Naive B cell (primary cell): ENCODE results near the gene GBF1. TPM values are rescaled to one million over a fixed set of nuclear protein-coding genes. Genes with fewer than 3 reads are reported as not detected.

ENCODE experiments used
- ATAC-seq, 2 donors: fragments of 150-1000 bp; cut with Tn5 transposase; 2 replicates each; pipeline ENCODE4 v1.10.0; 2021; ENCODE audit warnings: low read depth in 2 of 2, mild to moderate bottlenecking in 2 of 2, moderate library complexity in 2 of 2
- DNase-seq: peaks from one replicate; pipeline ENCODE4 v3.0.0; 2022
- H3K27ac Mint-ChIP-seq, 6 donors: one replicate each; pipeline ENCODE4 v1.8.0; 2020 to 2022; ENCODE audit warnings: mild to moderate bottlenecking in 6 of 6, mixed read lengths in 6 of 6, moderate library complexity in 5 of 6, inconsistent platforms in 2 of 6
- H3K27me3 Mint-ChIP-seq, 3 donors: one replicate each; pipeline ENCODE4 v1.8.0; 2021 to 2022; ENCODE audit warnings: mixed read lengths in 3 of 3, mild to moderate bottlenecking in 1 of 3
- H3K36me3 Mint-ChIP-seq, 2 donors: one replicate each; pipeline ENCODE4 v1.8.0; 2020 to 2022; ENCODE audit warnings: mixed read lengths in 2 of 2, inconsistent platforms in 1 of 2, mild to moderate bottlenecking in 1 of 2
- H3K4me1 Mint-ChIP-seq, 3 donors: one replicate each; pipeline ENCODE4 v1.8.0; 2020 to 2022; ENCODE audit warnings: mixed read lengths in 3 of 3, inconsistent platforms in 1 of 3, mild to moderate bottlenecking in 1 of 3, moderate library complexity in 1 of 3
- H3K4me3 Mint-ChIP-seq, 8 donors: one replicate each; pipeline ENCODE4 v1.8.0; 2020 to 2022; ENCODE audit warnings: mild to moderate bottlenecking in 8 of 8, mixed read lengths in 8 of 8, moderate library complexity in 8 of 8, inconsistent platforms in 2 of 8
- H3K9me3 Mint-ChIP-seq, 7 donors: one replicate each; pipeline ENCODE4 v1.8.0; 2020 to 2022; ENCODE audit warnings: mixed read lengths in 7 of 7, mild to moderate bottlenecking in 5 of 7, inconsistent platforms in 2 of 7, moderate library complexity in 1 of 7
- polyA plus RNA-seq, 6 donors: library from polyadenylated mRNA; unstranded; fragments of 300-500 nt; fragmentation: Illumina TruSeq; gene quantifications; one replicate each; pipeline ENCODE4 v1.2.3, GENCODE V29; 2021; ENCODE audit warnings: low read depth in 6 of 6

The GBF1 gene
- polyA plus RNA-seq, 6 donors from 2014 or later: 3.9 to 14.8 (median 6.2) TPM

GRCh38 chr10:102400076-102400475 is 154.7 kb downstream of the GBF1 start:
- Mint-ChIP-seq H3K9me3 (no peaks in the 10 kb centered on the region), H3K27ac (peak overlapping the region in 4 of 6 donors; percentile 38 to 100 (median 92)), H3K4me1 (peaks cover 35 to 51% (median 48%) of the 10 kb centered on the region in 3 donors), H3K27me3 (no peaks in the 10 kb centered on the region), H3K36me3 (peaks cover 0 to 8% of the 10 kb centered on the region in 2 donors), H3K4me3 (peak overlapping the region in 7 of 8 donors; percentile 15 to 99 (median 64))
- no peak for DNase-seq
- ATAC-seq: no peak

GRCh38 chr10:102400598-102401341 is 155.4 kb downstream of the GBF1 start:
- DNase-seq (no peak), ATAC-seq (no peak)
- Mint-ChIP-seq H3K4me3 (peak overlapping the region in 2 of 8 donors; percentile 30 to 51), H3K27me3 (no peaks in the 10 kb centered on the region), H3K36me3 (peaks cover 0 to 8% of the 10 kb centered on the region in 2 donors), H3K4me1 (peaks cover 38 to 53% (median 51%) of the 10 kb centered on the region in 3 donors), H3K9me3 (no peaks in the 10 kb centered on the region), H3K27ac (peak overlapping the region in 3 of 6 donors; percentile 4 to 100 (median 88))

GRCh38 chr10:102401342-102401654 is 156.0 kb downstream of the GBF1 start:
- ATAC-seq: no peak
- Mint-ChIP-seq H3K4me1 (peaks cover 37 to 52% (median 46%) of the 10 kb centered on the region in 3 donors), H3K9me3 (no peaks in the 10 kb centered on the region), H3K36me3 (peaks cover 0 to 8% of the 10 kb centered on the region in 2 donors), H3K4me3 (peak overlapping the region in 2 of 8 donors; percentile 4 to 30), H3K27me3 (no peaks in the 10 kb centered on the region), H3K27ac (peak overlapping the region in 2 of 6 donors; percentile 73 to 100)
- DNase-seq: no peak

- peaks cover 0 to 3% (median 1%) of the 10 kb centered on the region in 3 donors for H3K27me3 Mint-ChIP-seq
- peak overlapping the region in 3 of 8 donors; percentile 4 to 30 (median 25) for H3K4me3 Mint-ChIP-seq
- H3K27ac Mint-ChIP-seq: peak overlapping the region in 3 of 6 donors; percentile 47 to 100 (median 73)
- peaks cover 35 to 51% (median 40%) of the 10 kb centered on the region in 3 donors for H3K4me1 Mint-ChIP-seq
- H3K9me3 Mint-ChIP-seq: no peaks in the 10 kb centered on the region
- H3K36me3 Mint-ChIP-seq: peaks cover 0 to 8% of the 10 kb centered on the region in 2 donors
- ATAC-seq: no peak
- no peak for DNase-seq
Observed at GRCh38 chr10:102401735-102402511, 156.6 kb downstream of the GBF1 start.

- ATAC-seq: no peak
- no peak for DNase-seq
- H3K36me3 Mint-ChIP-seq: peaks cover 0 to 8% of the 10 kb centered on the region in 2 donors
- peaks cover 33 to 50% (median 36%) of the 10 kb centered on the region in 3 donors for H3K4me1 Mint-ChIP-seq
- no peaks in the 10 kb centered on the region for H3K9me3 Mint-ChIP-seq
- no peak overlapping the region for H3K4me3 Mint-ChIP-seq
- H3K27ac Mint-ChIP-seq: peak overlapping the region in 2 of 6 donors; percentile 47 to 100
- peaks cover 1 to 9% (median 7%) of the 10 kb centered on the region in 3 donors for H3K27me3 Mint-ChIP-seq
Observed at GRCh38 chr10:102402512-102402896, 157.2 kb downstream of the GBF1 start.

- DNase-seq: no peak
- H3K4me3 Mint-ChIP-seq: peak overlapping the region in 1 of 8 donors; percentile 49
- H3K9me3 Mint-ChIP-seq: no peaks in the 10 kb centered on the region
- no peak overlapping the region for H3K27ac Mint-ChIP-seq
- peaks cover 31 to 47% (median 32%) of the 10 kb centered on the region in 3 donors for H3K4me1 Mint-ChIP-seq
- peaks cover 0 to 5% of the 10 kb centered on the region in 2 donors for H3K36me3 Mint-ChIP-seq
- ATAC-seq: no peak
- peaks cover 7 to 15% (median 13%) of the 10 kb centered on the region in 3 donors for H3K27me3 Mint-ChIP-seq
Observed at GRCh38 chr10:102403115-102403514, 157.8 kb downstream of the GBF1 start.

GRCh38 chr10:102404361-102405107 is 159.2 kb downstream of the GBF1 start:
- DNase-seq: no peak
- H3K27me3 Mint-ChIP-seq: peaks cover 18 to 23% (median 22%) of the 10 kb centered on the region in 3 donors
- peak overlapping the region in 3 of 6 donors; percentile 76 to 89 (median 76) for H3K27ac Mint-ChIP-seq
- peaks cover 0 to 2% (median 0%) of the 10 kb centered on the region in 7 donors for H3K9me3 Mint-ChIP-seq
- peaks cover 0 to 3% of the 10 kb centered on the region in 2 donors for H3K36me3 Mint-ChIP-seq
- ATAC-seq: no peak
- H3K4me1 Mint-ChIP-seq: peaks cover 27 to 44% (median 29%) of the 10 kb centered on the region in 3 donors
- H3K4me3 Mint-ChIP-seq: peak overlapping the region in 1 of 8 donors; percentile 59

- ATAC-seq (no peak), DNase-seq (no peak)
- H3K4me3 Mint-ChIP-seq: peak overlapping the region in 1 of 8 donors; percentile 59
- H3K27me3 Mint-ChIP-seq: peaks cover 24 to 29% (median 28%) of the 10 kb centered on the region in 3 donors
- H3K36me3 Mint-ChIP-seq: peaks cover 0 to 7% of the 10 kb centered on the region in 2 donors
- H3K27ac Mint-ChIP-seq: peak overlapping the region in 2 of 6 donors; percentile 76 to 85
- peaks cover 27 to 46% (median 31%) of the 10 kb centered on the region in 3 donors for H3K4me1 Mint-ChIP-seq
- peaks cover 0 to 2% (median 0%) of the 10 kb centered on the region in 7 donors for H3K9me3 Mint-ChIP-seq
Observed at GRCh38 chr10:102405108-102405571, 159.8 kb downstream of the GBF1 start.

- DNase-seq (no peak), ATAC-seq (no peak)
- Mint-ChIP-seq H3K9me3 (peaks cover 0 to 2% (median 0%) of the 10 kb centered on the region in 7 donors), H3K4me1 (peaks cover 23 to 45% (median 28%) of the 10 kb centered on the region in 3 donors), H3K4me3 (peak overlapping the region in 4 of 8 donors; percentile 33 to 79 (median 46)), H3K27me3 (peaks cover 25 to 31% (median 28%) of the 10 kb centered on the region in 3 donors), H3K36me3 (peaks cover 0 to 7% of the 10 kb centered on the region in 2 donors), H3K27ac (peak overlapping the region in 2 of 6 donors; percentile 24 to 76)
Observed at GRCh38 chr10:102405632-102406031, 160.3 kb downstream of the GBF1 start.

GRCh38 chr10:102406815-102407214 is 161.5 kb downstream of the GBF1 start:
- H3K27ac Mint-ChIP-seq: peak overlapping the region in 3 of 6 donors; percentile 62 to 76 (median 68)
- ATAC-seq (no peak), DNase-seq (no peak)
- peaks cover 31 to 51% (median 37%) of the 10 kb centered on the region in 3 donors for H3K4me1 Mint-ChIP-seq
- peaks cover 36 to 43% (median 37%) of the 10 kb centered on the region in 3 donors for H3K27me3 Mint-ChIP-seq
- H3K36me3 Mint-ChIP-seq: peaks cover 0 to 14% of the 10 kb centered on the region in 2 donors
- H3K9me3 Mint-ChIP-seq: peaks cover 0 to 2% (median 0%) of the 10 kb centered on the region in 7 donors
- peak overlapping the region in 4 of 8 donors; percentile 22 to 61 (median 56) for H3K4me3 Mint-ChIP-seq

GRCh38 chr10:102407425-102408130 is 162.2 kb downstream of the GBF1 start:
- peaks cover 38 to 50% (median 44%) of the 10 kb centered on the region in 3 donors for H3K27me3 Mint-ChIP-seq
- DNase-seq: no peak
- peaks cover 0 to 2% (median 0%) of the 10 kb centered on the region in 7 donors for H3K9me3 Mint-ChIP-seq
- peak overlapping the region in 1 of 6 donors; percentile 76 for H3K27ac Mint-ChIP-seq
- peaks cover 0 to 14% of the 10 kb centered on the region in 2 donors for H3K36me3 Mint-ChIP-seq
- peaks cover 31 to 53% (median 38%) of the 10 kb centered on the region in 3 donors for H3K4me1 Mint-ChIP-seq
- H3K4me3 Mint-ChIP-seq: peak overlapping the region in 5 of 8 donors; percentile 9 to 66 (median 52)
- no peak for ATAC-seq
